WTC11 (cell line): ENCODE measurements around the gene SLC25A11. TPM values are rescaled to one million over a fixed set of nuclear protein-coding genes. Genes with fewer than 3 reads are reported as not detected.

Experiments used
- ATAC-seq: fragments of 200-7000 bp; cut with Tn5 transposase; 2 replicates; pipeline ENCODE4 v1.10.0; 2021; ENCODE audit warnings: mild to moderate bottlenecking, moderate library complexity
- CTCF ChIA-PET: fragments of 300-600 bp; sonication (Branson Sonifier 250); formaldehyde crosslinking; loops from one replicate; lab custom pipeline; 2021; ENCODE audit warnings: antibody characterized with exemption; lab: Charles Lee
- POLR2A ChIA-PET: fragments of 350-600 bp; sonication (Branson Sonifier 250); formaldehyde crosslinking; loops from one replicate; lab custom pipeline; 2021; ENCODE audit warnings: antibody characterized with exemption; lab: Charles Lee
- DNase-seq: peaks from one replicate; pipeline ENCODE4 v3.0.0; 2021; ENCODE audit warnings: low spot score
- H3K27ac Mint-ChIP-seq: 2 replicates; pipeline ENCODE4 v1.8.0; 2021; ENCODE audit warnings: mixed read lengths
- H3K27me3 Mint-ChIP-seq: 2 replicates; pipeline ENCODE4 v1.8.0; 2021; ENCODE audit warnings: low read depth, mild to moderate bottlenecking, moderate library complexity, mixed read lengths
- H3K36me3 Mint-ChIP-seq: 2 replicates; pipeline ENCODE4 v1.8.0; 2021; ENCODE audit warnings: mixed read lengths
- H3K4me1 Mint-ChIP-seq: 2 replicates; pipeline ENCODE4 v1.8.0; 2022; ENCODE audit warnings: mixed read lengths
- H3K4me3 Mint-ChIP-seq: 2 replicates; pipeline ENCODE4 v1.8.0; 2021; ENCODE audit warnings: mild to moderate bottlenecking, moderate library complexity, mixed read lengths
- H3K9me3 Mint-ChIP-seq: 2 replicates; pipeline ENCODE4 v1.8.0; 2021; ENCODE audit warnings: mixed read lengths
- ATF3 ChIP-seq: sonication (generic); formaldehyde crosslinking; conservative IDR thresholded peaks from 2 replicates; pipeline ENCODE4 v1.8.1; 2022; ENCODE audit warnings: mild to moderate bottlenecking, missing genetic modification reagents
- E2F4 ChIP-seq: sonication (generic); formaldehyde crosslinking; IDR thresholded peaks from 2 replicates; pipeline ENCODE4 v1.8.1; 2022; ENCODE audit warnings: low read depth, mild to moderate bottlenecking, moderate library complexity, missing genetic modification reagents, borderline replicate concordance
- E2F5 ChIP-seq: sonication (generic); formaldehyde crosslinking; IDR thresholded peaks from 2 replicates; pipeline ENCODE4 v1.8.1; 2022; ENCODE audit warnings: mild to moderate bottlenecking, moderate library complexity, missing genetic modification reagents
- EMX1 ChIP-seq: fragments of 250-450 bp; sonication (Bioruptor Pico); IDR thresholded peaks from 2 replicates; pipeline ENCODE4 v1.8.0; 2021; ENCODE audit warnings: mild to moderate bottlenecking
- ESRRA ChIP-seq: sonication (generic); formaldehyde crosslinking; IDR thresholded peaks from 2 replicates; pipeline ENCODE4 v1.8.1; 2022; ENCODE audit warnings: mild to moderate bottlenecking, missing genetic modification reagents, borderline replicate concordance
- GTF2I ChIP-seq: fragments of 250-450 bp; sonication (Bioruptor Pico); conservative IDR thresholded peaks from 2 replicates; pipeline ENCODE4 v1.4.0; 2021; ENCODE audit warnings: mild to moderate bottlenecking
- IRF1 ChIP-seq: sonication (generic); formaldehyde crosslinking; IDR thresholded peaks from 2 replicates; pipeline ENCODE4 v1.8.0; 2023; ENCODE audit warnings: missing genetic modification reagents
- JAZF1 ChIP-seq: fragments of 250-450 bp; sonication (Bioruptor Pico); IDR thresholded peaks from 2 replicates; pipeline ENCODE4 v1.9.0; 2021; ENCODE audit warnings: moderate library complexity, mild to moderate bottlenecking, inconsistent platforms
- JUN ChIP-seq: sonication (generic); formaldehyde crosslinking; IDR thresholded peaks from 2 replicates; pipeline ENCODE4 v1.8.0; 2023; ENCODE audit warnings: mild to moderate bottlenecking, missing genetic modification reagents
- MAX ChIP-seq: sonication (generic); formaldehyde crosslinking; IDR thresholded peaks from 2 replicates; pipeline ENCODE4 v1.8.0; 2022; ENCODE audit warnings: mild to moderate bottlenecking, missing genetic modification reagents
- MXD4 ChIP-seq: fragments of 250-450 bp; sonication (Bioruptor Pico); IDR thresholded peaks from 2 replicates; pipeline ENCODE4 v1.8.0; 2021; ENCODE audit warnings: mild to moderate bottlenecking, moderate library complexity, borderline replicate concordance
- MYBL2 ChIP-seq: sonication (generic); formaldehyde crosslinking; IDR thresholded peaks from 2 replicates; pipeline ENCODE4 v1.8.1; 2023; ENCODE audit warnings: mild to moderate bottlenecking, moderate library complexity, missing genetic modification reagents
- NR3C1 ChIP-seq: sonication (generic); formaldehyde crosslinking; conservative IDR thresholded peaks from 2 replicates; pipeline ENCODE4 v1.8.1; 2023; ENCODE audit warnings: low read depth, mild to moderate bottlenecking, missing genetic modification reagents
- OVOL2 ChIP-seq: fragments of 250-450 bp; sonication (Bioruptor Pico); IDR thresholded peaks from 2 replicates; pipeline ENCODE4 v1.9.0; 2021; ENCODE audit warnings: mild to moderate bottlenecking, borderline replicate concordance
- PRDM15 ChIP-seq: sonication (generic); formaldehyde crosslinking; IDR thresholded peaks from 2 replicates; pipeline ENCODE4 v1.8.0; 2022; ENCODE audit warnings: missing genetic modification reagents
- RELA ChIP-seq: sonication (generic); formaldehyde crosslinking; IDR thresholded peaks from 2 replicates; pipeline ENCODE4 v1.8.1; 2022; ENCODE audit warnings: missing genetic modification reagents, mild to moderate bottlenecking, borderline replicate concordance
- SP1 ChIP-seq: sonication (generic); formaldehyde crosslinking; conservative IDR thresholded peaks from 2 replicates; pipeline ENCODE4 v1.8.1; 2022; ENCODE audit warnings: missing genetic modification reagents
- TEAD4 ChIP-seq: sonication (generic); formaldehyde crosslinking; IDR thresholded peaks from 2 replicates; pipeline ENCODE4 v1.8.0; 2022; ENCODE audit warnings: mild to moderate bottlenecking, missing genetic modification reagents
- TP53 ChIP-seq: sonication (generic); formaldehyde crosslinking; IDR thresholded peaks from 2 replicates; pipeline ENCODE4 v1.8.1; 2023; ENCODE audit warnings: mild to moderate bottlenecking, missing genetic modification reagents
- ZBTB21 ChIP-seq: sonication (generic); formaldehyde crosslinking; IDR thresholded peaks from 2 replicates; pipeline ENCODE4 v1.8.1; 2023; ENCODE audit warnings: mild to moderate bottlenecking, missing genetic modification reagents, borderline replicate concordance
- ZMAT4 ChIP-seq: fragments of 250-450 bp; sonication (Bioruptor Pico); IDR thresholded peaks from 2 replicates; pipeline ENCODE4 v1.9.0; 2021; ENCODE audit warnings: mild to moderate bottlenecking
- ZNF138 ChIP-seq: sonication (generic); formaldehyde crosslinking; conservative IDR thresholded peaks from 2 replicates; pipeline ENCODE4 v1.8.1; 2022; ENCODE audit warnings: mild to moderate bottlenecking, moderate library complexity, missing genetic modification reagents
- ZNF281 ChIP-seq: sonication (generic); formaldehyde crosslinking; IDR thresholded peaks from 2 replicates; pipeline ENCODE4 v1.8.0; 2023; ENCODE audit warnings: mild to moderate bottlenecking, missing genetic modification reagents
- ZNF317 ChIP-seq: sonication (generic); formaldehyde crosslinking; IDR thresholded peaks from 2 replicates; pipeline ENCODE4 v1.8.1; 2023; ENCODE audit warnings: low read depth, mild to moderate bottlenecking, moderate library complexity, missing genetic modification reagents, borderline replicate concordance
- ZNF416 ChIP-seq: fragments of 250-450 bp; sonication (Bioruptor Pico); IDR thresholded peaks from 2 replicates; pipeline ENCODE4 v1.9.0; 2021; ENCODE audit warnings: mild to moderate bottlenecking, inconsistent platforms
- ZNF423 ChIP-seq: fragments of 250-450 bp; sonication (Bioruptor Pico); IDR thresholded peaks from 2 replicates; pipeline ENCODE4 v2.1.2; 2022; ENCODE audit warnings: mild to moderate bottlenecking, moderate library complexity
- total RNA-seq: library from RNA; stranded (reverse); gene quantifications from 3 replicates; pipeline ENCODE4 v1.2.3, GENCODE V29; 2021

SLC25A11 gene
- total RNA-seq, 1 experiment from 2014 or later: 73.7 TPM

- Mint-ChIP-seq H3K4me1 (peaks cover 16% of the 10 kb centered on the region), H3K9me3 (no peaks in the 10 kb centered on the region), H3K4me3 (peak overlapping the region; percentile 81), H3K27me3 (peaks cover 5% of the 10 kb centered on the region), H3K36me3 (peaks cover 5% of the 10 kb centered on the region; the same call in 1 of the 2 replicates), H3K27ac (no peak overlapping the region)
- DNase-seq (peak; percentile 83), ATAC-seq (peak; percentile 40)
- CTCF ChIA-PET: interaction anchor here (0.6 to 2.8 kb wide), 13 partner anchors 8 to 344 kb away, joined by 3 to 38 read pairs (median 4); partner anchors contain the start of genes ARRB2, RNF167, SLC25A11 and SPAG7
- POLR2A ChIA-PET: interaction anchor here (0.5 to 2.0 kb wide), 5 partner anchors 9 to 68 kb away, joined by 3 to 12 read pairs (median 5); partner anchors contain the start of genes ENO3 and SPAG7
- no peak; the same call in 1 of the 2 replicates for TF ChIP-seq IRF1 (CRISPR knock-in tag)
- no peak for TF ChIP-seq ATF3 (CRISPR knock-in tag)
- TF ChIP-seq TP53 (CRISPR knock-in tag): no peak
- TF ChIP-seq MYBL2 (CRISPR knock-in tag): no peak
- TF ChIP-seq E2F4: no peak
- TF ChIP-seq ZNF317 (CRISPR knock-in tag): no peak
- no peak for TF ChIP-seq NR3C1 (CRISPR knock-in tag)
- no peak for TF ChIP-seq MXD4 (CRISPR knock-in tag)
- no peak for TF ChIP-seq TEAD4 (CRISPR knock-in tag)
- TF ChIP-seq PRDM15: peak; percentile 76
- no peak for TF ChIP-seq JAZF1 (CRISPR knock-in tag)
- no peak for TF ChIP-seq EMX1 (CRISPR knock-in tag)
- 0 out of 2 replicates have a peak, but pooled peaks have one; percentile 29 for TF ChIP-seq RELA (CRISPR knock-in tag)
- no peak for TF ChIP-seq E2F5 (CRISPR knock-in tag)
- TF ChIP-seq ZNF416 (CRISPR knock-in tag): no peak
- no peak for TF ChIP-seq GTF2I (CRISPR knock-in tag)
- TF ChIP-seq ZBTB21: peak; percentile 92
- TF ChIP-seq MAX: 0 out of 2 replicates have a peak, but pooled peaks have one; percentile 14
- TF ChIP-seq SP1: 0 out of 2 replicates have a peak, but pooled peaks have one; percentile 28
- TF ChIP-seq OVOL2: no peak
- TF ChIP-seq ZNF281 (CRISPR knock-in tag): no peak
- no peak for TF ChIP-seq JUN (CRISPR knock-in tag)
- no peak for TF ChIP-seq ZNF423 (CRISPR knock-in tag)
- no peak for TF ChIP-seq ESRRA
- TF ChIP-seq ZNF138: no peak
- no peak for TF ChIP-seq ZMAT4 (CRISPR knock-in tag)
Measured at GRCh38 chr17:4900231-4901107, 39.4 kb downstream of the SLC25A11 start.
